ENCODE measurements around the gene LYRM1. TPM values are rescaled to one million over a fixed set of nuclear protein-coding genes. Genes with fewer than 3 reads are reported as not detected.

The LYRM1 gene
- total and polyA plus RNA-seq, 2 of the 4 experiments (the other 2 are of a cell fraction): 19.0 to 35.0 TPM

DNA sequence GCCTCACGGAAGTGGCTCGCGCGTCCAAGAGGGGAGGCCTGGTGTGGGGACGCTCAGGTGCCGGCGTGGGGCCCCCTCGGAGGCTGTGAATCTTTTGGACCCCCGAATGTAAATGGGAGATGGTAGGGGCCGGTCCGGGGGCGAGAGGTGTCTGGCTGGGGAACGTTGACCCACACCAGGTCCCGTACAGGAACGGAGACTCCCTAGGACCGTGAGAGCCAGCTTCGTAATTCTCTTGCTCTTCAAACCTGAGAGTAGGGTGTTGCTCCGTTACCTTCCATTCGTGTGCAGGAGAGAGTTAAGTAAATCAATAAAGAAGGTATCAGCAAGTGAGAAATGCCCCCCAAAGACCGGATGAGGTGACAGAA is 481 bp downstream of the LYRM1 start:
- Histone ChIP-seq H3K27me3 (ENCODE audit: control insufficient read depth, insufficient read depth, low read length) (no peaks in the 10 kb centered on the region), H2BK20ac (ENCODE audit: low read depth, low read length) (0 out of 2 replicates have a peak overlapping the region, but pooled peaks have one; percentile 6), H3K9ac (ENCODE audit: low read depth, low read length) (peak overlapping the region; percentile 100), H4K91ac (ENCODE audit: insufficient read depth, low read depth, low read length) (peak overlapping the region; percentile 100), H3K79me1 (ENCODE audit: low read depth in 1 of 2, low read length in 2 of 2) (peaks cover 42 to 85% of the 10 kb centered on the region in 2 experiments), H3K27ac (ENCODE audit: insufficient read depth, low read length) (peak overlapping the region; percentile 99), H4K5ac (ENCODE audit: low read depth, low read length) (peak overlapping the region; percentile 27), H3K4ac (ENCODE audit: low read depth, low read length) (peak overlapping the region; percentile 100), H3K9me1 (ENCODE audit: insufficient read depth, low read length) (peaks cover 16% of the 10 kb centered on the region), H3K18ac (ENCODE audit: low read depth, low read length) (peak overlapping the region; percentile 72), H4K20me1 (ENCODE audit: insufficient read depth, low read length) (peaks cover 26% of the 10 kb centered on the region), H3K36me3 (ENCODE audit: control insufficient read depth, insufficient read depth, low read length) (no peaks in the 10 kb centered on the region; the same call in none of the 2 replicates), H2AK9ac (replicated peaks; ENCODE audit: low read depth, low read length, poor library complexity) (peak overlapping the region; percentile 96), H3K4me1 (ENCODE audit: control insufficient read depth, insufficient read depth, low read length) (peaks cover 15% of the 10 kb centered on the region), H3K23ac (ENCODE audit: low read depth, low read length) (peak overlapping the region; percentile 94), H2AFZ (replicated peaks; ENCODE audit: low read length, poor library complexity) (peak overlapping the region; percentile 97), H3K14ac (replicated peaks; ENCODE audit: low read depth, low read length) (peak overlapping the region; percentile 100), H2BK120ac (ENCODE audit: low read depth, low read length) (peak overlapping the region; percentile 100), H3K9me3 (ENCODE audit: control insufficient read depth, insufficient read depth, low read length) (no peaks in the 10 kb centered on the region), H4K8ac (ENCODE audit: low read depth in 2 of 2, low read length in 2 of 2) (peak overlapping the region; percentile 88 to 100), H2BK15ac (ENCODE audit: low read depth, low read length) (peak overlapping the region; percentile 84), H2BK5ac (ENCODE audit: low read depth, low read length, poor library complexity, severe bottlenecking) (peak overlapping the region; percentile 99), H3K56ac (ENCODE audit: extremely low read depth, insufficient read depth, low read length) (peak overlapping the region; percentile 100), H3K4me2 (ENCODE audit: low read depth, low read length) (peak overlapping the region; percentile 96), H2AK5ac (ENCODE audit: low read depth, low read length) (peak overlapping the region; percentile 73), H3K4me3 (ENCODE audit: insufficient read depth, low read depth, low read length) (peak overlapping the region; percentile 100)
- ATAC-seq (ENCODE audit: low read depth): peak; percentile 1; the same call in 1 of the 2 replicates
- in situ Hi-C loops (cut with MboI; ENCODE audit: low sequenced_read_pairs): no loop called here
- ChIA-PET POLR2A (ENCODE audit: unreplicated experiment) (no interaction called here), CTCF (no interaction called here)
- WGBS, 2 experiments (ENCODE audit: extremely low coverage in 2 of 2, insufficient read length in 1 of 2): no CpG with 5 or more reads among the region's 20 CpGs
- dilution Hi-C loops (cut with HindIII; ENCODE audit: low sequenced_read_pairs, unreplicated experiment): no loop called here
- intact Hi-C loops (cut with micrococcal nuclease): loop anchor here (2.0 to 5.0 kb wide), 2 partner anchors 188 to 256 kb away; partner anchors contain the start of gene LDAF1
- no peak for TF ChIP-seq MAFK (IDR thresholded peaks at IDR 0.05; ENCODE audit: low read depth, low read length)
- no peak for TF ChIP-seq FOS (IDR thresholded peaks at IDR 0.05; ENCODE audit: low read depth, low read length)
- no peak for TF ChIP-seq MXI1 (IDR thresholded peaks at IDR 0.05; ENCODE audit: borderline replicate concordance, low read depth, low read length)
- TF ChIP-seq BHLHE40 (IDR thresholded peaks at IDR 0.05; ENCODE audit: low read depth, low read length): no peak
- no peak for TF ChIP-seq RAD21 (IDR thresholded peaks at IDR 0.05; ENCODE audit: low read length)
- TF ChIP-seq, protein P1, sequence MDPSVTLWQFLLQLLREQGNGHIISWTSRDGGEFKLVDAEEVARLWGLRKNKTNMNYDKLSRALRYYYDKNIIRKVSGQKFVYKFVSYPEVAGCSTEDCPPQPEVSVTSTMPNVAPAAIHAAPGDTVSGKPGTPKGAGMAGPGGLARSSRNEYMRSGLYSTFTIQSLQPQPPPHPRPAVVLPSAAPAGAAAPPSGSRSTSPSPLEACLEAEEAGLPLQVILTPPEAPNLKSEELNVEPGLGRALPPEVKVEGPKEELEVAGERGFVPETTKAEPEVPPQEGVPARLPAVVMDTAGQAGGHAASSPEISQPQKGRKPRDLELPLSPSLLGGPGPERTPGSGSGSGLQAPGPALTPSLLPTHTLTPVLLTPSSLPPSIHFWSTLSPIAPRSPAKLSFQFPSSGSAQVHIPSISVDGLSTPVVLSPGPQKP (IDR thresholded peaks at IDR 0.05; ENCODE audit: borderline replicate concordance, low read depth, low read length): no peak
- no peak for TF ChIP-seq POLR2A (IDR thresholded peaks at IDR 0.05; ENCODE audit: low read depth, low read length)
- no peak for TF ChIP-seq RFX5 (IDR thresholded peaks at IDR 0.05; ENCODE audit: low read depth, low read length)
- TF ChIP-seq CEBPB (IDR thresholded peaks at IDR 0.05; ENCODE audit: low read depth, low read length): no peak
- TF ChIP-seq MAZ (IDR thresholded peaks at IDR 0.05; ENCODE audit: borderline replicate concordance, low read depth, low read length): no peak
- no peak for TF ChIP-seq SMC3 (IDR thresholded peaks at IDR 0.05; ENCODE audit: low read depth, low read length)
- TF ChIP-seq, protein P2, sequence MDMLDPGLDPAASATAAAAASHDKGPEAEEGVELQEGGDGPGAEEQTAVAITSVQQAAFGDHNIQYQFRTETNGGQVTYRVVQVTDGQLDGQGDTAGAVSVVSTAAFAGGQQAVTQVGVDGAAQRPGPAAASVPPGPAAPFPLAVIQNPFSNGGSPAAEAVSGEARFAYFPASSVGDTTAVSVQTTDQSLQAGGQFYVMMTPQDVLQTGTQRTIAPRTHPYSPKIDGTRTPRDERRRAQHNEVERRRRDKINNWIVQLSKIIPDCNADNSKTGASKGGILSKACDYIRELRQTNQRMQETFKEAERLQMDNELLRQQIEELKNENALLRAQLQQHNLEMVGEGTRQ (IDR thresholded peaks at IDR 0.05; ENCODE audit: low read depth, low read length): no peak
- TF ChIP-seq, protein P3, sequence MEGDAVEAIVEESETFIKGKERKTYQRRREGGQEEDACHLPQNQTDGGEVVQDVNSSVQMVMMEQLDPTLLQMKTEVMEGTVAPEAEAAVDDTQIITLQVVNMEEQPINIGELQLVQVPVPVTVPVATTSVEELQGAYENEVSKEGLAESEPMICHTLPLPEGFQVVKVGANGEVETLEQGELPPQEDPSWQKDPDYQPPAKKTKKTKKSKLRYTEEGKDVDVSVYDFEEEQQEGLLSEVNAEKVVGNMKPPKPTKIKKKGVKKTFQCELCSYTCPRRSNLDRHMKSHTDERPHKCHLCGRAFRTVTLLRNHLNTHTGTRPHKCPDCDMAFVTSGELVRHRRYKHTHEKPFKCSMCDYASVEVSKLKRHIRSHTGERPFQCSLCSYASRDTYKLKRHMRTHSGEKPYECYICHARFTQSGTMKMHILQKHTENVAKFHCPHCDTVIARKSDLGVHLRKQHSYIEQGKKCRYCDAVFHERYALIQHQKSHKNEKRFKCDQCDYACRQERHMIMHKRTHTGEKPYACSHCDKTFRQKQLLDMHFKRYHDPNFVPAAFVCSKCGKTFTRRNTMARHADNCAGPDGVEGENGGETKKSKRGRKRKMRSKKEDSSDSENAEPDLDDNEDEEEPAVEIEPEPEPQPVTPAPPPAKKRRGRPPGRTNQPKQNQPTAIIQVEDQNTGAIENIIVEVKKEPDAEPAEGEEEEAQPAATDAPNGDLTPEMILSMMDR (conservative IDR thresholded peaks at IDR 0.05; ENCODE audit: low read depth, low read length): no peak
- no peak; the same call in 1 of the 2 replicates for TF ChIP-seq CHD1 (IDR thresholded peaks at IDR 0.05; ENCODE audit: low read depth, low read length)
- TF ChIP-seq RCOR1 (IDR thresholded peaks at IDR 0.05; ENCODE audit: insufficient replicate concordance, low read length): no peak
- no peak for TF ChIP-seq NFE2L2 (IDR thresholded peaks at IDR 0.05; ENCODE audit: low read depth, low read length)
- no peak for DNase-seq
- BruUV-seq (replicated peaks): TSS peak; percentile 47

All from IMR-90 (cell line).